Measurements from ENCODE around the gene TXN.

DNA sequence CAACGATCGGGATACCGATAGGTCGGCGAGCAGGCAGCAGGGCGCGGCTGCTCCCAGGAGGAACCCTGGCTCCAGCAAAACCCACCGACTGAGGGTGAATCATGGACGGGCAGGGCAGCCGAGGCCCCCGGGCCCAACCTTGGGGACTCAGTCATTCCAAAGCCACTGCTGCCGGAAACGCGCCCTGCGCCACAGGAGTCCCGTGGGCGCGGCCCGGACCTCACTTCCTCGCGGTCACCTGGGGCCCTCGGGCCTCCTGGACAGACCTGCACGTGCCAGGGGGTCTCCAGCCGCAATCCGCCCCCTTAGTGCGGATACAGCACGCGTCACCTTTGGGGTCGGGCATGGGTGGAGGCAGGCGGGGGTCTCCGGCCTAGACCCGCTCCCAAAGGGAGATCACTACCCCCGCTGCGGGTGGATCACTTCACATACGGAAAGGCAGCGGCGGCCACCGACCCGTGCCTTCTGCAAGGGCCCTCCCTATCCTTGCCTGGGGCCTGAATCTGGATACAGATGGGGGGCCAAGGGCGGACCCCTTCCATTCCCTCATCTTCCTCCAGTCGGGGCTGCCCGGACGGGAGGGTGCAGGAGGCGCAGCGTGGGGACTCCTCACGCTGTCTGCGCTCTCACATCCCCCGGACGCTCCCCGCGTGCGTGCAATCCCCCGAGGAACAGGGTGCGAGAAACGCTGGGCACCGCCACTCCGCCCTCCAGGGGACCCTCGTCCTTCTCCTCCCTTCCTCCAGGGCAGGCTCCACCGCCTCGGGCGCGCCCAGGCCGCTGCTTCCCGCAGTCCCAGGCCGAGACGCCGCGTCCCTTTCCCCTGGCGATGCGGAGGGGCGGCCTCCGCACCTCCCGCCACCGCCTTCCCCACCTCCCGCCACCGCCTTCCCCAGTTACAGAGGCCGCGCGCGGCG is 586 bp downstream of the TXN start:
- TF ChIP-seq, protein P1, sequence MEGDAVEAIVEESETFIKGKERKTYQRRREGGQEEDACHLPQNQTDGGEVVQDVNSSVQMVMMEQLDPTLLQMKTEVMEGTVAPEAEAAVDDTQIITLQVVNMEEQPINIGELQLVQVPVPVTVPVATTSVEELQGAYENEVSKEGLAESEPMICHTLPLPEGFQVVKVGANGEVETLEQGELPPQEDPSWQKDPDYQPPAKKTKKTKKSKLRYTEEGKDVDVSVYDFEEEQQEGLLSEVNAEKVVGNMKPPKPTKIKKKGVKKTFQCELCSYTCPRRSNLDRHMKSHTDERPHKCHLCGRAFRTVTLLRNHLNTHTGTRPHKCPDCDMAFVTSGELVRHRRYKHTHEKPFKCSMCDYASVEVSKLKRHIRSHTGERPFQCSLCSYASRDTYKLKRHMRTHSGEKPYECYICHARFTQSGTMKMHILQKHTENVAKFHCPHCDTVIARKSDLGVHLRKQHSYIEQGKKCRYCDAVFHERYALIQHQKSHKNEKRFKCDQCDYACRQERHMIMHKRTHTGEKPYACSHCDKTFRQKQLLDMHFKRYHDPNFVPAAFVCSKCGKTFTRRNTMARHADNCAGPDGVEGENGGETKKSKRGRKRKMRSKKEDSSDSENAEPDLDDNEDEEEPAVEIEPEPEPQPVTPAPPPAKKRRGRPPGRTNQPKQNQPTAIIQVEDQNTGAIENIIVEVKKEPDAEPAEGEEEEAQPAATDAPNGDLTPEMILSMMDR (IDR thresholded peaks at IDR 0.05; ENCODE audit: insufficient read depth, low read depth, low read length), result no peak
- no peak for TF ChIP-seq EZH2 (IDR thresholded peaks at IDR 0.05; ENCODE audit: insufficient read depth, low read length)
